Stomach (tissue), 9 donors: Measurements from ENCODE around the gene DXO. TPM values are rescaled to one million over a fixed set of nuclear protein-coding genes. Genes with fewer than 3 reads are reported as not detected.

Experiments used
- DNase-seq, 2 donors: peaks; one replicate each; pipeline versions ENCODE4 v3.0.0 to v3.0.0-alpha.2; 2013 to 2019
- H3K27ac ChIP-seq, 5 donors: fragments of 200-600 bp in 4 of 5; sonication (generic) in 4 of 5; one replicate each; pipeline ENCODE4 v1.5.1; 2013 to 2019; ENCODE audit warnings: mild to moderate bottlenecking in 1 of 5, moderate library complexity in 1 of 5
- H3K27me3 ChIP-seq, 3 donors: fragments of 200-600 bp; sonication (generic); one replicate each; pipeline ENCODE4 v1.5.1; 2017 to 2019; ENCODE audit warnings: mixed run types in 1 of 3
- H3K36me3 ChIP-seq, 4 donors: fragments of 200-600 bp; sonication (generic); 1 replicate in 3 of 4; 2 replicates in 1 of 4; pipeline ENCODE4 v1.5.1; 2016 to 2019
- H3K4me1 ChIP-seq, 4 donors: fragments of 200-600 bp; sonication (generic); one replicate each; pipeline ENCODE4 v1.5.1; 2016 to 2019
- H3K4me3 ChIP-seq, 4 donors: fragments of 200-600 bp; sonication (generic) in 3 of 4; one replicate each; pipeline ENCODE4 v1.5.1; 2016 to 2019; ENCODE audit warnings: mild to moderate bottlenecking in 1 of 4
- H3K9me3 ChIP-seq, 4 donors: fragments of 200-600 bp; sonication (generic); one replicate each; pipeline ENCODE4 v1.5.1; 2016 to 2019
- CTCF ChIP-seq, 7 experiments: fragments of 450-650 bp in 4 of 7; fragments of 200-600 bp in 3 of 7; sonication (generic) in 3 of 7; IDR thresholded peaks; one replicate each; pipeline ENCODE4 v1.5.1; 2016 to 2019; ENCODE audit warnings: antibody characterized with exemption in 7 of 7, control low read depth in 2 of 7, mild to moderate bottlenecking in 1 of 7
- EP300 ChIP-seq: sonication (generic); formaldehyde crosslinking; IDR thresholded peaks from one replicate; pipeline ENCODE4 v1.6.1; 2017; ENCODE audit warnings: antibody characterized with exemption
- POLR2A ChIP-seq, 4 donors: fragments of 450-650 bp; IDR thresholded peaks; one replicate each; pipeline ENCODE4 v1.6.1; 2016; ENCODE audit warnings: antibody characterized with exemption in 4 of 4, control low read depth in 2 of 4, mild to moderate bottlenecking in 1 of 4, moderate library complexity in 1 of 4
- POLR2AphosphoS5 ChIP-seq, 3 donors: sonication (generic); formaldehyde crosslinking; IDR thresholded peaks; one replicate each; pipeline ENCODE4 v1.6.1; 2016; ENCODE audit warnings: antibody characterized with exemption in 3 of 3
- whole genome bisulfite sequencing, 5 donors: extraction: QIAGEN DNeasy Blood & Tissue Kit in 3 of 5; methylation state at CpG; one replicate each; pipeline versions ENCODE4 v1.1.5 to v1.1.7; 2013 to 2018; 5-methylcytosine and 5-hydroxymethylcytosine counted together
- intact Hi-C: fragments of 100-400 bp; cut with DNase I; formaldehyde crosslinking; loops from one replicate; pipeline ENCODE4 v1.15.1; 2023; ENCODE audit warnings: low total_unique reads
- polyA plus RNA-seq, 3 donors: library from polyadenylated mRNA; stranded (reverse); fragments of 200-250 nt; gene quantifications; one replicate each; pipeline ENCODE4 v1.2.3, GENCODE V29; 2013
- total RNA-seq, 5 donors: library from RNA; depleted of rRNA; stranded (reverse); fragments of >200 nt; gene quantifications; one replicate each; pipeline versions ENCODE4 v1.1.0 to v1.2.3, GENCODE V29; 2014 to 2016
- donor health status: healthy with polysubstance abuse.
- donor health status: Bipolar disorder and iron deficiency.
- donor health status: healthy.

The DXO gene
- total and polyA plus RNA-seq, 8 donors = 4.1 to 65.8 (median 19.0) TPM

GRCh38 chr6:31930962-31931361, 41.0 kb downstream of the DXO start:
- 90 to 97% (median 95%) methylated on average over 1 of the region's 1 CpG for WGBS, 5 donors
- H3K36me3 ChIP-seq = no peaks in the 10 kb centered on the region
- no peaks in the 10 kb centered on the region for H3K9me3 ChIP-seq
- H3K4me3 ChIP-seq = no peak overlapping the region
- no peak for TF ChIP-seq CTCF (IDR thresholded peaks at IDR 0.05)
- no peak for TF ChIP-seq POLR2AphosphoS5 (IDR thresholded peaks at IDR 0.05)
- TF ChIP-seq EP300 = no peak
- no peak for TF ChIP-seq POLR2A (IDR thresholded peaks at IDR 0.05)
- H3K4me1 ChIP-seq = no peaks in the 10 kb centered on the region
- no peaks in the 10 kb centered on the region for H3K27me3 ChIP-seq
- intact Hi-C loops = no loop called here
- no peak overlapping the region for H3K27ac ChIP-seq
- DNase-seq = no peak

GRCh38 chr6:31928672-31928939, 43.3 kb downstream of the DXO start:
- H3K4me3 ChIP-seq = peak overlapping the region in 1 of 4 donors; percentile 33
- TF ChIP-seq POLR2A (IDR thresholded peaks at IDR 0.05) (no peak), EP300 (no peak), CTCF (IDR thresholded peaks at IDR 0.05) (no peak), POLR2AphosphoS5 (IDR thresholded peaks at IDR 0.05) (no peak)
- no peaks in the 10 kb centered on the region for H3K36me3 ChIP-seq

GRCh38 chr6:31927863-31928671, 43.9 kb downstream of the DXO start:
- peak overlapping the region in 3 of 5 donors; percentile 13 to 57 (median 32) for H3K27ac ChIP-seq
- no peak for DNase-seq
- intact Hi-C loops = no loop called here
- H3K9me3 ChIP-seq = no peaks in the 10 kb centered on the region
- H3K27me3 ChIP-seq = no peaks in the 10 kb centered on the region
- H3K4me3 ChIP-seq = peak overlapping the region in 3 of 4 donors; percentile 9 to 33 (median 12)
- WGBS, 5 donors = 68 to 78% (median 72%) methylated on average over 11 of the region's 11 CpGs
- no peak for TF ChIP-seq EP300
- TF ChIP-seq POLR2AphosphoS5 (IDR thresholded peaks at IDR 0.05) = no peak
- TF ChIP-seq CTCF (IDR thresholded peaks at IDR 0.05) = no peak
- TF ChIP-seq POLR2A (IDR thresholded peaks at IDR 0.05) = no peak
- H3K4me1 ChIP-seq = no peaks in the 10 kb centered on the region
- H3K36me3 ChIP-seq = no peaks in the 10 kb centered on the region

More at GRCh38 chr6:31928672-31928939, 43.3 kb downstream of the DXO start:
- no peaks in the 10 kb centered on the region for H3K4me1 ChIP-seq
- no peak for DNase-seq
- 80 to 93% (median 85%) methylated on average over 4 to 9 of the region's 9 CpGs for WGBS, 5 donors
- intact Hi-C loops = no loop called here
- H3K27ac ChIP-seq = no peak overlapping the region
- no peaks in the 10 kb centered on the region for H3K27me3 ChIP-seq
- no peaks in the 10 kb centered on the region for H3K9me3 ChIP-seq

- DNase-seq = peak in 1 of 2 donors; percentile 45
- no peaks in the 10 kb centered on the region for H3K36me3 ChIP-seq
- intact Hi-C loops = no loop called here
- H3K4me3 ChIP-seq = peak within 1 kb of the TSS in 3 of 4 donors; percentile 9 to 33 (median 12)
- H3K4me1 ChIP-seq = no peaks in the 10 kb centered on the region
- 36 to 53% (median 46%) methylated on average over 11 of the region's 11 CpGs for WGBS, 5 donors
- no peaks in the 10 kb centered on the region for H3K27me3 ChIP-seq
- H3K27ac ChIP-seq = peak within 1 kb of the TSS in 3 of 5 donors; percentile 13 to 57 (median 32)
- H3K9me3 ChIP-seq = no peaks in the 10 kb centered on the region
- no peak for TF ChIP-seq EP300
- no peak for TF ChIP-seq CTCF (IDR thresholded peaks at IDR 0.05)
- no peak for TF ChIP-seq POLR2AphosphoS5 (IDR thresholded peaks at IDR 0.05)
Measured at GRCh38 chr6:31927242-31927862, 44.6 kb downstream of the DXO start, which contains the start of gene C2. Gene C2 (plus strand): TSS chr6:31927717. CDS start chr6:31927753, 36 bp downstream.
